Thoracic aorta (tissue), 2 donors: ENCODE results near the gene FKBP15. TPM values are rescaled to one million over a fixed set of nuclear protein-coding genes. Genes with fewer than 3 reads are reported as not detected.
A peak's percentile ranks its signal among the peaks of the same experiment; 100 is the strongest.

Experiments used
- ATAC-seq: fragments of 150-250 bp; one replicate; pipeline ENCODE4 v1.8.0; 2017; ENCODE audit warnings: low read depth; ENCODE audit not compliant: insufficient number of reproducible peaks, low FRiP score
- DNase-seq: peaks from one replicate; pipeline ENCODE4 v3.0.0-alpha.2; 2020; ENCODE audit warnings: low spot score
- H3K27ac ChIP-seq, 2 donors: fragments of 200-600 bp; sonication (generic); 1 replicate in 1 of 2; 2 replicates in 1 of 2; pipeline ENCODE4 v1.5.1; 2016; ENCODE audit warnings: mild to moderate bottlenecking in 2 of 2, moderate library complexity in 2 of 2
- H3K27me3 ChIP-seq: fragments of 200-600 bp; sonication (generic); replicated peaks from 2 replicates; pipeline ENCODE4 v1.6.0; 2016; ENCODE audit warnings: mild to moderate bottlenecking; ENCODE audit not compliant: insufficient read depth
- H3K36me3 ChIP-seq: fragments of 200-600 bp; sonication (generic); one replicate; pipeline ENCODE4 v1.5.1; 2016
- H3K4me1 ChIP-seq, 2 donors: fragments of 200-600 bp; sonication (generic); 1 replicate in 1 of 2; 2 replicates in 1 of 2; pipeline versions ENCODE4 v1.5.1 to v1.6.0; 2016; ENCODE audit warnings: low read depth in 2 of 2, mild to moderate bottlenecking in 1 of 2; ENCODE audit not compliant: control insufficient read depth in 1 of 2
- H3K4me3 ChIP-seq: fragments of 200-600 bp; sonication (generic); 2 replicates; pipeline ENCODE4 v1.5.1; 2016; ENCODE audit warnings: mild to moderate bottlenecking
- H3K9me3 ChIP-seq: fragments of 200-600 bp; sonication (generic); 2 replicates; pipeline ENCODE4 v1.5.1; 2016
- CTCF ChIP-seq: fragments of 200-600 bp; sonication (generic); IDR thresholded peaks from one replicate; pipeline ENCODE4 v1.5.1; 2019; ENCODE audit warnings: antibody characterized with exemption
- total RNA-seq, 2 donors: library from RNA; depleted of rRNA; stranded (reverse); fragments of >200 nt; gene quantifications; one replicate each; pipeline versions ENCODE4 v1.1.0 to v1.2.3, GENCODE V29; 2016

Gene FKBP15
- total RNA-seq, 2 donors from 2014 or later = 23.3 to 26.4 TPM

DNA sequence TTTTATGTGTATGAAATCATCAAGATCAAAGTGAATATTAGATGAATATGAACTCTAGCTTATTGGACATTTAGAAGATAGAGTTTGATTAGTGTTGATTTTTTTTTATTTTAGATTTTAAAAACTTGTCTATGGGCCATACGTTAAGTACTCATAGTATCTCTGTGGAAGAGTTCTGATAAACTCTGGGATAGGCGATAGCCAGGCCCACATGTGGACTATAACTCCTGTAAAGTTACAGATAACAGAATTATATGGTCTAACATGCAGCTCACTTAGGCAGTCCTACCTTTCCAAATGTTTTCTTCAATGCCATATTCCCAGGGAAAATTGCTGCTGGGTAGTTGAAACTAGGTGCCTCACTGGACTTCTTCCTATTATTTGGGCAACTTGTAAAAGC is 10.6 kb upstream of the FKBP15 start:
- no peak for TF ChIP-seq CTCF
- no peak for ATAC-seq
- no peak overlapping the region for H3K27ac ChIP-seq
- H3K4me1 ChIP-seq = peaks cover 12 to 14% of the 10 kb centered on the region in 2 donors
- H3K9me3 ChIP-seq = no peaks in the 10 kb centered on the region
- no peaks in the 10 kb centered on the region for H3K27me3 ChIP-seq
- no peak overlapping the region for H3K4me3 ChIP-seq
- no peak for DNase-seq
- H3K36me3 ChIP-seq = no peaks in the 10 kb centered on the region

DNA sequence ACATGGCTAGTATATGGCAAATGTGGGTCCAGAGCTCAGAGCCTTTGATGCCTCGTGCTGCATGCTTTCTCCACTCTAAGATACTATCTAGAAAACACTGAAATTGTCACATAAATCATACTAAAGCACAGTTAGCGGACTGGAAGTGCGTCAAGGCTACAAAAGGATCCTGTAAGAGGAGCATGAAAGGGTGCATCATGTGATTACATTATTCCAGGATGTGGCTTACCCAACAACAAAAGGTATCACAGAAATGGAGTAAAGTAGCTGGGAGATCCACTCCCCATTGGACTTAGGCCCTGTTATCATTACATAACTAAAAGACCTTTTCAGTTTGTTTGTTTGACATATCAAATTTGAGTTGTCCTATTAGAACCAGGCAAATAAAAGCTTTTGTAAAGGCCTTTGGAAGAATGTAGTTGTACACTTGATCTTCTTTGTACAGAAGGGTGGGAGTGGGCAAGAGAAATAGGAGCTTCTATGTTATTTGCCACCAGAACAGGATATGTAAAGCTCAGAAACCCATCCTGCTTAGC is 7.1 kb upstream of the FKBP15 start:
- ATAC-seq (no peak), DNase-seq (no peak)
- H3K36me3 ChIP-seq = no peaks in the 10 kb centered on the region
- peaks cover 6 to 7% of the 10 kb centered on the region in 2 donors for H3K4me1 ChIP-seq
- no peaks in the 10 kb centered on the region for H3K9me3 ChIP-seq
- TF ChIP-seq CTCF = no peak
- H3K4me3 ChIP-seq = no peak overlapping the region
- H3K27me3 ChIP-seq = no peaks in the 10 kb centered on the region
- H3K27ac ChIP-seq = no peak overlapping the region

DNA sequence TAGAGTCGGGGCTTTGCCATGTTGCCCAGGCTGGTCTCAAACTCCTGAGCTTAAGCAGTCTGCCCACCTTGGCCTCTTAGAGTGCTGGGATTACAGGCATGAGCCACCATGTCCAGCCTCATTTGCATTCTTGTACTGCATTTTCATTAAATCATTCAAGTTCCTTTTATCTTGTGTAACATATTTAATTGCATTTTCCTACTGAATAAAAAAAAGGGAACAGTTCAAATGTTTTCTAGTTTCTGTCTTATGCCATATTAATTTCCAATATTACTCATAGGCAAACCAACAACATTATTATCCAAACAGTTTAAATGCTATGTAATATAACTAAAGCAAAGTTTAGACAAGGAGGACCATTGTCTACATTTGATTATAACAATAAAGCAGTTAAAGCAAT is 6.4 kb upstream of the FKBP15 start:
- Histone ChIP-seq H3K9me3 (no peaks in the 10 kb centered on the region), H3K4me3 (no peak overlapping the region), H3K27me3 (no peaks in the 10 kb centered on the region), H3K27ac (no peak overlapping the region), H3K4me1 (peaks cover 3 to 10% of the 10 kb centered on the region in 2 donors), H3K36me3 (no peaks in the 10 kb centered on the region)
- TF ChIP-seq CTCF = no peak
- ATAC-seq (no peak), DNase-seq (no peak)

- TF ChIP-seq CTCF = no peak
- ATAC-seq (no peak), DNase-seq (no peak)
- Histone ChIP-seq H3K27me3 (no peaks in the 10 kb centered on the region), H3K4me3 (no peak overlapping the region), H3K36me3 (no peaks in the 10 kb centered on the region), H3K27ac (no peak overlapping the region), H3K4me1 (peaks cover 12 to 33% of the 10 kb centered on the region in 2 donors), H3K9me3 (no peaks in the 10 kb centered on the region)
Measured at GRCh38 chr9:113223963-113224362, 2.9 kb upstream of the FKBP15 start.

- Histone ChIP-seq H3K27ac (no peak overlapping the region), H3K4me3 (peak overlapping the region; percentile 96), H3K9me3 (no peaks in the 10 kb centered on the region), H3K36me3 (no peaks in the 10 kb centered on the region), H3K27me3 (no peaks in the 10 kb centered on the region), H3K4me1 (peaks cover 15 to 36% of the 10 kb centered on the region in 2 donors)
- DNase-seq (no peak), ATAC-seq (no peak)
- TF ChIP-seq CTCF = no peak
Measured at GRCh38 chr9:113222482-113222841, 1.4 kb upstream of the FKBP15 start.
